Subcutaneous preadipocyte (primary cell): ENCODE results near the gene TBC1D13. TPM values are rescaled to one million over a fixed set of nuclear protein-coding genes. Genes with fewer than 3 reads are reported as not detected.

Experiments used
- small RNA-seq: library from RNA; depleted of rRNA; stranded (forward); fragments of <200 nt; gene quantifications from one replicate; pipeline ENCODE3, GENCODE V24; 2012
- total RNA-seq: library from RNA; depleted of rRNA; stranded (reverse); fragments of >200 nt; gene quantifications from 2 replicates; pipeline ENCODE4 v1.2.3, GENCODE V29; 2012

Gene TBC1D13, protein sequence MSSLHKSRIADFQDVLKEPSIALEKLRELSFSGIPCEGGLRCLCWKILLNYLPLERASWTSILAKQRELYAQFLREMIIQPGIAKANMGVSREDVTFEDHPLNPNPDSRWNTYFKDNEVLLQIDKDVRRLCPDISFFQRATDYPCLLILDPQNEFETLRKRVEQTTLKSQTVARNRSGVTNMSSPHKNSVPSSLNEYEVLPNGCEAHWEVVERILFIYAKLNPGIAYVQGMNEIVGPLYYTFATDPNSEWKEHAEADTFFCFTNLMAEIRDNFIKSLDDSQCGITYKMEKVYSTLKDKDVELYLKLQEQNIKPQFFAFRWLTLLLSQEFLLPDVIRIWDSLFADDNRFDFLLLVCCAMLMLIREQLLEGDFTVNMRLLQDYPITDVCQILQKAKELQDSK
- 8.8 and 9.2 TPM in 2 replicates for total RNA-seq

DNA sequence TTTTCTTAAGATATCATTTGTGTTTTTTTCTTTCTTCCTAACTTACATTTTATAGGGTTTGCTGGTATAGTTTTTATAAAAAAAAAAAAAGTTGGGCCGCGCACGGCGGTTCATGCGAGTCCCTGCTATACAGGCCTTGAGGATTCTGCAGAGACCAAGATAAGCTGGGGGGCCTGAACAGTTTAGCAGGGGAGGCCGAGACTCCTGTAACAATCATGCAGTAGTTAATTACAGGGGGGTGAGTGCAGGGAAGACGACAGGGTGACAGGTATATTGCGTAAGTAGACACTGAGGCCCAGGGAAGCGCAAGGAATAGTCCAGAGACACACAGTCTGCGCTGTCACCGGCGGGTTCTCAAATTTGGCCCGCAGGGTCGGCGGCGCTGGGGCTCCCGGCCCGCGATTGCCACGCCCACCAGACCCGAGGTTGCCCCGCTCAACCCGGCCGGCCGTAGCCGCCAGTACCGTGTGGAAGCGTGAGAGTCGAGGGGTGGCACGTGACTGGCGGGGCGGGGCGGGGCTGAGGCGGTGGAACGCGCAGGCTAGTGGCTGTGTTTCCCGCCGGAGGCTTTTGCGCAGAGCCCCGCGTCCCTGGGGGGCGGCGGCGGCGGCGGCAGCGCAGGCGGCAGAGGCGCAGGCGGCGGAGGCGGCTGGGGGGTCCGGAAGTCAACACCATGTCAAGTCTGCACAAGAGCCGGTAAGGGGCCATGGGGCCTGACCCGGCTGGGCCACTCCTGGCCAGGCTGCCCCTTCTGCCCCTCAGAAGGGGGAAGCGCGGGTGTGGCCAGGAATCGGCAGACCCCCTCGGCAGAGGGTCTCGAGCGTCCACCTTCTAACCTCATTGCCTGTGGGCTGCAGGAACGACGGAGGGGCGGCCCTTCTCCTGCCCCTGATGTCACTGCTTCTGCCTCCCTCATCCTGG, at the start of gene TBC1D13:
TBC1D13 (plus strand) TSS at position 573 of the 921 bp plus-strand sequence; CDS start at position 674, 101 bp downstream.

DNA sequence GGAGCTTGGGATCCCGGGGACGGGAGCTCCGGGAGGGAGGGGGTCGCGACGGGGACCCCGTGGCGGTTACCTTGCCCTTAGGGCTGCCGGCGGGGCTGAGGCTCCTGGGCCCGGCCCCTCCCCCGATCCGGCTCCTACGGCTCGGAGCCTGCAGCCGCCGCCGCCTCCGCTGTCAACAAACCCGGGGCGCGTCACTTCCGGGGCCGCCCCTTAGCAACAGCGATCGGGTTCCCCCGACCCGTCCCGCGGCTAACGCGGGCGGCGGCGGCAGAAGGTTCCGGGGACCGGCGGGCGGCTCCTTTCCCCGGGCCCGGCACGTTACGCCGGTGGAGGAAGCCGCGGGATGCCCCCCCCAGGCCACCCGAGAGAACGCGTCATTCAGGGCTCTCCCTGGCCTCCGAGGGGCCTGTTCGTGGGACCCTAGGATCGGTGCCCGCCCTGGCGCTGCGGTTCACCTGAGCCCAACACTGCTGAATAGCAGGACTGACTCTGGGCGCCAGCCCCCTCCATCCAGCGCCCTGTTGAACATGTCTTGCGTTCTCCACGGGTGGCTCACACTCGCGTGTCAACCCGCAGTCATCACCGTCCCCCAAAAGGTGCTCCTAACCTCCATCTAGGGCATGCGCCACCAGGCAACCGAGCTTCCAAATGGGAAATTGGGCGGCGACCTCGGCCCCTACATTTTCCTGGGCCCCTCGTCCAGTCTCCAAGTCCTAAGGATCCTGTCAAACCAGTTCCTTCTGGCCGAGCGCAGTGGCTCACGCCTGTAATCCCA, 15.1 kb upstream of the TBC1D13 start, which contains the start of gene ZER1:
ZER1 (minus strand) TSS at position 183 of the 775 bp plus-strand sequence. CDS start 16,362 bp downstream, outside the sequence.

DNA sequence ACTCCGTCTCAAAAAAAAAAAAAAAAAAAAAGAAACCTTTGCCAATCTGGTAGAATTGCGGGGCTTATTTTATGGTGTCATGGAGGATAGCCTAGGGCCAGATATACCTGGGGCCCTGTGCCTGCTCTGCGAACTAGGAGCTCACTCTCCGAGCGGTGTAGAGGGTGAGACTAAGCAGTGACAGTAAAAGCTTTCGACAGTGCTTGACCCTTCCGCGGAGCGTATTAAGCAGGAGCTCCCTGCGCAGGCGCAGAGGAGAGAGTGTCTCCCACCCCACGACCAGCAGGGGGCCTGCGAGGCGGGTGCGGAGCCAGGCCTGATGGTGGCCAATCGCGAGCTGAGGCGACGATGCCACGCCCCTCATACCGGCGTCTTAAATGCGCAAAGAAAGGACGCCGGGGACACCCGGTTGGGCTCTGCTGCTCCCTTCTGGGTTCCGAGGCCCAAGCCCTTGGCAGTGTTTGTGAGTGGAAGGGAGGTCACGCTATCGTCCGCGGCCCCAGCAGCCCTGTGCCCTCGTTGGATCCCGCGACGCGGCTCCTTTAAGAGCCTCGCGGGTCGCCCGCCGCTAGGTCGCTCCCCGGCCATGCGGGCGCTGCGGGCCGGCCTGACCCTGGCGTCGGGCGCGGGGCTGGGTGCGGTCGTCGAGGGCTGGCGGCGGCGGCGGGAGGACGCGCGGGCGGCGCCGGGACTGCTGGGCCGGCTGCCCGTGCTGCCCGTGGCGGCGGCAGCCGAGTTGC, 31.2 kb downstream of the TBC1D13 start, which contains the start of gene ENDOG:
ENDOG (plus strand) TSS at position 402 of the 740 bp plus-strand sequence; CDS start at position 587, 185 bp downstream.

DNA sequence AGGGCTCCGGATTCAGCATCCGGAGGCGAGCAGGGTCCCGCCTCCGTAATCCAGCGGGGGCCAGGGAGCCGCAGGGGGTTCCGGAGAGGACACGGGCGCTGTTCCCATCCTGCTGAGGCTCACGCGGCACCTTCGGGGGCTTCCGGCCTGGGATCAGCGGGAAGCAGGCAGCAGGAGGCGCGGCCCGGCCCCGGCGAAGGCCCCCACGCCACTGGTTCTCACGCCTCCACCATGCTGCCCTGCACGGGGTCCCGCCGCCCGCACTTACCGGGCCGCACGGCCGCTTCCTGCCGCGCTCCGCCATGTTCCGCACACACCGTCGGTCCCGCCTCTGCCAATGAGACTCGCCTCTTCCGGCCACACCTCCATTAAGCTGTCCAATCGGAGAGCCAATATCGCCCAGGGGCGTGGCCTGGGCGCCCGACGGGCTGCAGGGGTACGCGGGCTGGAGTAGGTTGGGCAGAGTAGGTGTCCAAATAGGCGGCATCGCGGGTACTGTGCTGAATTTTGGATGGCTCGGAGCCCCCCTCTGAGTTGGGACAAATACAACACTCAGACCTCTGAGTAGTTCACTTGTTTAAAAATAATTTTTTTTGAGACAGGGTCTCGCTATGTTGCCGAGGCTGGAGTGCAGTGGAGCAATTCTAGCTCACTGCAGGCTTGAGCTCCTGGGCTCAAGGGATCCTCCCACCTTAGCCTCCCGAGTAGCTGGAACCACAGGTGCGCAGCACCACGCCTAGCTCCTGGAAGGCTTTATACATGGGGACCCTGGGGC, 42.6 kb downstream of the TBC1D13 start, which contains the start of gene SPOUT1:
SPOUT1 (minus strand) TSS at position 318 of the 775 bp plus-strand sequence; CDS start at position 304, 14 bp downstream.

Small RNA genes lying within 50 kb of the gene (small RNA-seq; reads per million reads assigned to genes)
- not detected for gene RF00017

Other genes with a start within 250 kb of the TBC1D13 start
- 283 and 383 TPM in 2 replicates for gene SPTAN1, start 234.7 kb upstream of the TBC1D13 start, total RNA-seq
- 62.1 and 83.9 TPM in 2 replicates for gene DYNC2I2, start 130.4 kb upstream of the TBC1D13 start, total RNA-seq
- gene SET, start 98.0 kb upstream of the TBC1D13 start, total RNA-seq: 321 and 441 TPM in 2 replicates
- gene PKN3, start 84.8 kb upstream of the TBC1D13 start, total RNA-seq: 1.8 and 3.3 TPM in 2 replicates
- gene ZDHHC12, start 63.1 kb upstream of the TBC1D13 start, total RNA-seq: 28.2 and 34.2 TPM in 2 replicates
- gene ZER1, start 15.3 kb upstream of the TBC1D13 start, total RNA-seq: 16.8 and 17.3 TPM in 2 replicates
- gene ENDOG, start 31.2 kb downstream of the TBC1D13 start, total RNA-seq: 20.6 and 22.7 TPM in 2 replicates
- gene SPOUT1, start 42.5 kb downstream of the TBC1D13 start, total RNA-seq: 15.1 and 20.5 TPM in 2 replicates
- gene KYAT1, start 94.7 kb downstream of the TBC1D13 start, total RNA-seq: 7.3 and 9.8 TPM in 2 replicates
- 41.5 and 54.5 TPM in 2 replicates for gene LRRC8A, start 94.9 kb downstream of the TBC1D13 start, total RNA-seq
- gene PHYHD1, start 133.7 kb downstream of the TBC1D13 start, total RNA-seq: 3.3 and 11.4 TPM in 2 replicates
- gene DOLK, start 160.3 kb downstream of the TBC1D13 start, total RNA-seq: 22.4 and 27.6 TPM in 2 replicates
- 51.4 and 80.2 TPM in 2 replicates for gene NUP188, start 160.4 kb downstream of the TBC1D13 start, total RNA-seq
- 30.5 and 36.8 TPM in 2 replicates for gene SH3GLB2, start 241.1 kb downstream of the TBC1D13 start, total RNA-seq
- 16.9 and 24.6 TPM in 2 replicates for gene MIGA2, start 249.4 kb downstream of the TBC1D13 start, total RNA-seq